Trophoblast cell (in vitro differentiated cells and primary cell): Measurements from ENCODE around the gene EPS8L3.
A peak's percentile ranks its signal among the peaks of the same experiment; 100 is the strongest.

Experiments used
- DNase-seq, 2 donors: peaks; one replicate each; pipeline ENCODE4 v3.0.0-alpha.2; 2016
- H2AFZ ChIP-seq: 2 replicates; pipeline ENCODE4 v1.6.1; 2013; ENCODE audit warnings: low read length, moderate library complexity, mild to moderate bottlenecking; ENCODE audit not compliant: insufficient read depth, poor library complexity
- H2AK5ac ChIP-seq: 2 replicates; pipeline ENCODE4 v1.6.1; 2013; ENCODE audit warnings: mild to moderate bottlenecking, low read length
- H2BK120ac ChIP-seq: 2 replicates; pipeline ENCODE4 v1.6.1; 2013; ENCODE audit warnings: low read length, mild to moderate bottlenecking, moderate library complexity; ENCODE audit not compliant: insufficient read depth, poor library complexity
- H2BK12ac ChIP-seq: 2 replicates; pipeline ENCODE4 v1.6.1; 2013; ENCODE audit warnings: mild to moderate bottlenecking, low read length, moderate library complexity
- H2BK5ac ChIP-seq: 2 replicates; pipeline ENCODE4 v1.6.1; 2013; ENCODE audit warnings: low read length, low read depth, moderate library complexity, mild to moderate bottlenecking; ENCODE audit not compliant: poor library complexity
- H3K14ac ChIP-seq: 2 replicates; pipeline ENCODE4 v1.6.1; 2013; ENCODE audit warnings: mild to moderate bottlenecking, low read length
- H3K18ac ChIP-seq: 2 replicates; pipeline ENCODE4 v1.6.1; 2013; ENCODE audit warnings: mild to moderate bottlenecking, low read length
- H3K23ac ChIP-seq: 2 replicates; pipeline ENCODE4 v1.6.1; 2013; ENCODE audit warnings: low read length
- H3K27ac ChIP-seq: 2 replicates; pipeline ENCODE4 v1.5.1; 2013; ENCODE audit warnings: low read depth, mild to moderate bottlenecking, inconsistent platforms, low read length, moderate library complexity
- H3K27me3 ChIP-seq: 2 replicates; pipeline ENCODE4 v1.6.1; 2013; ENCODE audit warnings: inconsistent platforms, mild to moderate bottlenecking, low read length, moderate library complexity; ENCODE audit not compliant: insufficient read depth
- H3K36me3 ChIP-seq, 2 experiments: 1 replicate in 1 of 2; 2 replicates in 1 of 2; pipeline ENCODE4 v1.6.1; 2013; ENCODE audit warnings: low read length in 2 of 2, mild to moderate bottlenecking in 2 of 2, moderate library complexity in 1 of 2; ENCODE audit not compliant: insufficient read depth in 2 of 2, control insufficient read depth in 1 of 2
- H3K4ac ChIP-seq: 2 replicates; pipeline ENCODE4 v1.6.1; 2013; ENCODE audit warnings: low read depth, mild to moderate bottlenecking, low read length, moderate library complexity
- H3K4me1 ChIP-seq, 2 experiments: 1 replicate in 1 of 2; 2 replicates in 1 of 2; pipeline ENCODE4 v1.6.1; 2013; ENCODE audit warnings: low read length in 2 of 2, mild to moderate bottlenecking in 2 of 2, moderate library complexity in 1 of 2; ENCODE audit not compliant: insufficient read depth in 2 of 2, control insufficient read depth in 1 of 2
- H3K4me2 ChIP-seq: 2 replicates; pipeline ENCODE4 v1.6.1; 2013; ENCODE audit warnings: inconsistent platforms, mild to moderate bottlenecking, low read length, moderate library complexity
- H3K4me3 ChIP-seq: 2 replicates; pipeline ENCODE4 v1.5.1; 2013; ENCODE audit warnings: mild to moderate bottlenecking, low read depth, low read length, inconsistent platforms
- H3K79me1 ChIP-seq: one replicate; pipeline ENCODE4 v1.6.1; 2013; ENCODE audit warnings: low read length
- H3K79me2 ChIP-seq: 2 replicates; pipeline ENCODE4 v1.6.1; 2013; ENCODE audit warnings: low read length, mild to moderate bottlenecking; ENCODE audit not compliant: control insufficient read depth, insufficient read depth, poor library complexity
- H3K9ac ChIP-seq: 2 replicates; pipeline ENCODE4 v1.6.1; 2013; ENCODE audit warnings: mild to moderate bottlenecking, low read length
- H3K9me3 ChIP-seq: 2 replicates; pipeline ENCODE4 v1.6.1; 2013; ENCODE audit warnings: low read depth, mild to moderate bottlenecking, control low read depth, inconsistent platforms, low read length; ENCODE audit not compliant: insufficient read depth
- H4K12ac ChIP-seq: 2 replicates; pipeline ENCODE4 v1.6.1; 2013; ENCODE audit warnings: low read depth, mild to moderate bottlenecking, low read length, moderate library complexity
- H4K8ac ChIP-seq: 2 replicates; pipeline ENCODE4 v1.6.1; 2013; ENCODE audit warnings: low read depth, mild to moderate bottlenecking, low read length, moderate library complexity
- H4K91ac ChIP-seq: one replicate; pipeline ENCODE4 v1.6.1; 2013; ENCODE audit warnings: low read depth, mild to moderate bottlenecking, low read length, moderate library complexity
- WGBS: extraction: QIAGEN DNeasy Blood & Tissue Kit; methylation state at CpG from one replicate; pipeline ENCODE4 v1.1.7; 2013; ENCODE audit warnings: missing lambda C conversion rate; ENCODE audit not compliant: insufficient read length, insufficient coverage; ENCODE audit errors: extremely low coverage; 5-methylcytosine and 5-hydroxymethylcytosine counted together

The EPS8L3 gene

DNA sequence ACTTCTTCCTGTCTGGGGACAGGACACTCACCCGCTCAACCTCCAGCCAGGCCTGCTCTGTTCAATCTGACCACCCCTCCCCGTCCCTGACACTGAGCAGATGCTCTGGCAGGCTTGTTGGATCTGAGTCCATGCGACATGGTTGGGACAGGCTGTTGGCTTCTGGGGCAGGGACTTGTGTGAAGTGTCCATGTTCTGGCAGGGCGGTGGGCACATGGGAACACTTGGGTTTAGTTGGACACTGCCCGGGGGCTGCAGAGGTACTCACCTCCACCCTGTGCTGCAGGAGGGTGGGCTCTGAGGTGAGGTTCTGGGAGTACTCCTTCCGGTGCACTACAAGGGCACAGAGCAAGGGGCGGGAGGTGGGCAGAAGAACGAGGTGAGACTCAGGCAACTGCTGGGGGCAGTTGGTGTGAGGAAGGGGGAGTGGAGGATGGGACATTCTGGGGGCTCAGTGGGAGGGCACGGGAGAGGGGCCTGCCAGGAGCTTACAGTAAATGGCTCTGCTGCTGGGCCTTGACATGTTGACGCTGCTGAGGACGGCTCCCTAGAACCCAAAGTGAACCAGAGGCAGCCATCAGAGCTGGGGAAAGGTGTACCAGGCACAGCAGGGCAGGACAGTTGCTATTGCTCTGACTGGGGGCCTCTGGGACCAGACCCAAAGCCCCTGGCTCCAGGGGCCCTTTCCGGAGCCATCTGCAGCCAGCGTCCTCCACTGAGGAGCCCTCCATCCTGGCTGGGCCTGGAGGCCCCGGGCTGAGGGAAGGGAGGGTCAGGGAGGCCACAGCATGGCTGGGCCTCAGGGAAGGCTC, 2.3 kb downstream of the EPS8L3 start:
- Histone ChIP-seq H3K14ac (peak overlapping the region; percentile 44), H3K36me3 (no peaks in the 10 kb centered on the region), H3K23ac (no peak overlapping the region), H3K79me2 (no peaks in the 10 kb centered on the region), H2BK120ac (peak overlapping the region; percentile 55), H3K18ac (no peak overlapping the region), H3K4me3 (no peak overlapping the region), H3K4me1 (peaks cover 21 to 23% of the 10 kb centered on the region in 2 experiments), H3K79me1 (peaks cover 5% of the 10 kb centered on the region), H2BK5ac (peak overlapping the region; percentile 7), H3K27me3 (no peaks in the 10 kb centered on the region), H3K9me3 (peaks cover 3% of the 10 kb centered on the region), H4K8ac (peak overlapping the region; percentile 19), H2AFZ (peak overlapping the region; percentile 21), H3K9ac (no peak overlapping the region), H3K4ac (no peak overlapping the region), H3K4me2 (peak overlapping the region; percentile 7), H2BK12ac (peak overlapping the region; percentile 44), H3K27ac (peak overlapping the region; percentile 9), H4K91ac (peak overlapping the region; percentile 20), H2AK5ac (peak overlapping the region; percentile 50), H4K12ac (no peak overlapping the region)
- no CpG with 5 or more reads among the region's 14 CpGs for WGBS
- DNase-seq: no peak

DNA sequence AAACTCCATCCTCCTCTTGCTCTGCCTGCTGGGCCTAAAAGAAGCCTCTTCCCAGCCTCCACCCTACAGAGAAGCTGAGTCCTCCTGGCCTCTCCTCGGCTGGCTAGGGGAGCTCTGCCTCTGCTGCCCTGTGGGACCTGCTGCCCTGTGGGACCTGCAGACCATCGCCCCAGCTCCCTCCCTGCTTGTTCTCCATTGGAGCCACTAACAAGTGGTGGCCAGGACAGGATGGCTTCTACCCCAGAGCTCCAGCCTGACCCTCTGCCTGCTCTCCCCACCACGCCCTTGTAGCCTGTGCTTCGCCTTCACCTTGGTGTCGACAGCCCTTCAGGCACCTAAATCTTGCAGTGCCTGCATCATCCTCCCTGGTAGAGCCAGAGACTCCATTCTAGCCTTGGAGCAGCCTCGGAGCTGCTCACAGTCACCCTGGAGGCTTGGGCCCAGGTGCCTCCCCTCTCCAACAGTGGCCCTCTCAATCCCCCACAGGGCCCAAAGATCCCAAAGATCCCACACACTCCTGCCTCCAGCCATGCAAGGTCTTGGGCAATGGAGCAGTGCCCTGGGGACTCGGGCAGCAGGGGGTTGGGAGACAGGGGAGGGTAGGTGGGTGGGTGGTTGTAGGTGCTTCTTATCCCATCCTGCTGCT, 3.0 kb downstream of the EPS8L3 start:
- H3K4ac ChIP-seq: no peak overlapping the region
- peaks cover 21 to 23% of the 10 kb centered on the region in 2 experiments for H3K4me1 ChIP-seq
- H2AK5ac ChIP-seq: no peak overlapping the region
- no peak overlapping the region for H4K12ac ChIP-seq
- no peak overlapping the region for H3K18ac ChIP-seq
- no peaks in the 10 kb centered on the region for H3K79me2 ChIP-seq
- no peak overlapping the region for H3K9ac ChIP-seq
- H3K4me2 ChIP-seq: peak overlapping the region; percentile 7
- no peaks in the 10 kb centered on the region for H3K27me3 ChIP-seq
- peaks cover 5% of the 10 kb centered on the region for H3K79me1 ChIP-seq
- no peak overlapping the region for H2BK5ac ChIP-seq
- no peak overlapping the region for H2AFZ ChIP-seq
- H4K8ac ChIP-seq: no peak overlapping the region
- DNase-seq: no peak
- peaks cover 3% of the 10 kb centered on the region for H3K9me3 ChIP-seq
- H3K23ac ChIP-seq: no peak overlapping the region
- H2BK120ac ChIP-seq: no peak overlapping the region
- no peak overlapping the region for H3K14ac ChIP-seq
- peak overlapping the region; percentile 9 for H3K27ac ChIP-seq
- no peak overlapping the region for H3K4me3 ChIP-seq
- WGBS: no CpG with 5 or more reads among the region's 7 CpGs
- H3K36me3 ChIP-seq: no peaks in the 10 kb centered on the region
- H2BK12ac ChIP-seq: no peak overlapping the region
- no peak overlapping the region for H4K91ac ChIP-seq

DNA sequence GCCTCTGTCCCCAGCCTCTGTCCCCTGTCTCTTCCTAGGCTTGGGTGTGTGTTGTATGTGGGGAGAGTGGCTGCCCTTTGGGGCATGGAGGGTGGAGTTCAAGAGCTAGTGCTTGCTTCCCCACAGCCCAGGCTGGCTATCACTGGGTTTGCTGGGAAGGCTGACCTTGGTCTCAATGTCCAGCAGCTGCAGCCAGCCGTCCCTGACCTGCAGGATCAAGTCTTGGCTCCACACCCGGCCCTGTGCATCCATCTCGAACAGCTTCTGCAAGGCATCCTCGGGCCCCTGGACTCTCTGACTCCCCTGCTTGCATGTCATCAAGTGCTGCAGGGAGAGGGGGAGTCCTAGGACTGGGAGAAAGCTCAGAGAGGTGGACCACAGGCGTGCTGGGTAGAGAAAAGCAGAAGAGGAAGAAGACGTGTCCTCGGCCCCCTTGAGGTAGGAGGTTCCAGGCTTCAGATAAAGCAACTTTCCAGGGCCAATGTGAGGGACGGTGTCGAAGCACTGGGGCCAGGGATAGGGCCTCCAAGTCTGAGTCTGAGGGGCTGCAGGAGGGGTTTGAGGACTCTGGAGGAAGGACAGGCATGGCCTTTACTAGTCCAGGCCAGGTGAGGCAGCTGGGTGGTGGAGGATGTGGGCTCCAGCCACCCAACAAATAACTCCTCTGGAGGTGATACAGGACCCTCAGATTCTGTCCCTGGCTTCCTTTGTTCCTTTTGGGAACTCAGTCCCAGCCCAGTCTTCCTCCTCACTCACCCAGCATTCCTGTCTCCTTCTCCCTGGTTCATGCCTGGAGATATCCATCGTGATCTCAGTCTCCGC, 4.0 kb downstream of the EPS8L3 start:
- Histone ChIP-seq H4K8ac (no peak overlapping the region), H3K4me1 (peaks cover 21 to 23% of the 10 kb centered on the region in 2 experiments), H3K4me2 (no peak overlapping the region), H3K4ac (no peak overlapping the region), H2AK5ac (no peak overlapping the region), H3K14ac (no peak overlapping the region), H4K12ac (no peak overlapping the region), H3K9ac (no peak overlapping the region), H3K79me1 (peaks cover 5% of the 10 kb centered on the region), H3K4me3 (no peak overlapping the region), H3K27ac (no peak overlapping the region), H3K23ac (no peak overlapping the region), H3K9me3 (peaks cover 3% of the 10 kb centered on the region), H3K79me2 (no peaks in the 10 kb centered on the region), H3K36me3 (no peaks in the 10 kb centered on the region), H2AFZ (no peak overlapping the region), H2BK12ac (no peak overlapping the region), H3K18ac (no peak overlapping the region), H4K91ac (no peak overlapping the region), H2BK5ac (no peak overlapping the region), H3K27me3 (no peaks in the 10 kb centered on the region), H2BK120ac (no peak overlapping the region)
- DNase-seq: no peak
- WGBS: no CpG with 5 or more reads among the region's 11 CpGs

DNA sequence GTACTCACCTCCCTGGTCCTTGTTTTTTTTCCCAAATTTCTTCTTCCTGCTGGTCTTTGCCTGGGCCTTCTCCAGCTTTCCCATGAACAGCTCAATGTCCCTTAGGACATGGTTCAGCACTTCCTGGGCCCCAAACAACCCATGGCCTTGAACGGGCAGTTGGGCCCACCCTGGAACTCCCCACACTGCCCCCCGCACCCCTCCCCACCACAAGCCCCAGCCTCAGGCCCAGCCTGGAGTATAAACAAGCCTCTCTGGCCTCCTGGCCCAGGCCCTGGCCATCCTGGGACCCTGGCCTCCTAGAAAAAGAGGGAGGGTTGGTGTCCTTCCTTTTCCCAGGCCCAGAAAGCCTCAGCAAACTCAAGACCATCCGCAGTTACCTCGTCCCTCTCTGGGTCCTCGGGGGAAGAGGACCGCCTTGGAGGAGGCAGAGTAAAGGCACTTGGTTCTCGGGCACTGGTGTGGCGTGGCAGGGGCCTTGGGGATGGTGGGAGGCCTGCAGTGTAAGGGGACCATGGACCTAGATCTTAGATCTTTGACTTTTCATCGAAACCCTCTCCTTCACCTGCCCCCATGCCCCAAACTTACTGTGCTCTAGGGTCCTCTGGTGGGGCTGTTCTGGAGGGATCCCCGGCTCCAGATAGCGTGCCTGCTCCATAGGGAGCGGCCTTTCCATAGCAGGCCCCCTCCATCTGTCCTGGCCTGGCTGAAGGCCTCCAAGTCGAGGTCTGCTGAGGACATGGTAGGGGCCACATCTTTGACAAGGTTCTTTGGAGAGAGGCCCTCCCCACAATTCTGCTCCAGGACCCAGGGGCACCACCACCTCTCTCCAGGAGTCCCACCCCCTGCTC, 5.6 kb downstream of the EPS8L3 start:
- Histone ChIP-seq H2BK120ac (no peak overlapping the region), H2BK12ac (no peak overlapping the region), H3K4me1 (peaks cover 18 to 20% of the 10 kb centered on the region in 2 experiments), H3K36me3 (no peaks in the 10 kb centered on the region), H3K9me3 (peaks cover 3% of the 10 kb centered on the region), H3K18ac (no peak overlapping the region), H3K4me2 (no peak overlapping the region), H4K91ac (no peak overlapping the region), H3K23ac (no peak overlapping the region), H3K4me3 (no peak overlapping the region), H2AFZ (no peak overlapping the region), H4K12ac (no peak overlapping the region), H2AK5ac (no peak overlapping the region), H3K14ac (no peak overlapping the region), H3K27ac (no peak overlapping the region), H3K79me1 (peaks cover 5% of the 10 kb centered on the region), H4K8ac (no peak overlapping the region), H3K27me3 (no peaks in the 10 kb centered on the region), H3K9ac (no peak overlapping the region), H3K79me2 (no peaks in the 10 kb centered on the region), H2BK5ac (no peak overlapping the region), H3K4ac (no peak overlapping the region)
- DNase-seq: no peak
- WGBS: no CpG with 5 or more reads among the region's 13 CpGs
